WTC11 (cell line): ENCODE results near the gene EVI5L.

Source experiments
- PRRX2 ChIP-seq: fragments of 250-450 bp; sonication (Bioruptor Pico); IDR thresholded peaks from 2 replicates; pipeline ENCODE4 v1.8.0; 2021; ENCODE audit warnings: mild to moderate bottlenecking
- TCF7 ChIP-seq: sonication (generic); formaldehyde crosslinking; IDR thresholded peaks from 2 replicates; pipeline ENCODE4 v1.8.0; 2022; ENCODE audit warnings: mild to moderate bottlenecking, low read depth, missing genetic modification reagents, moderate library complexity
- TF ChIP-seq, protein P1 (sequence below): sonication (generic); formaldehyde crosslinking; IDR thresholded peaks from 2 replicates; pipeline ENCODE4 v1.8.0; 2022; ENCODE audit warnings: mild to moderate bottlenecking, missing genetic modification reagents
- TF ChIP-seq, protein P2 (sequence below): fragments of 200-600 bp; IDR thresholded peaks from 2 replicates; pipeline ENCODE4 v1.8.0; 2022; ENCODE audit warnings: antibody characterized with exemption
- TF ChIP-seq, protein P3 (sequence below): sonication (generic); formaldehyde crosslinking; IDR thresholded peaks from 2 replicates; pipeline ENCODE4 v1.8.1; 2023; ENCODE audit warnings: mild to moderate bottlenecking, missing genetic modification reagents, borderline replicate concordance

DNA sequence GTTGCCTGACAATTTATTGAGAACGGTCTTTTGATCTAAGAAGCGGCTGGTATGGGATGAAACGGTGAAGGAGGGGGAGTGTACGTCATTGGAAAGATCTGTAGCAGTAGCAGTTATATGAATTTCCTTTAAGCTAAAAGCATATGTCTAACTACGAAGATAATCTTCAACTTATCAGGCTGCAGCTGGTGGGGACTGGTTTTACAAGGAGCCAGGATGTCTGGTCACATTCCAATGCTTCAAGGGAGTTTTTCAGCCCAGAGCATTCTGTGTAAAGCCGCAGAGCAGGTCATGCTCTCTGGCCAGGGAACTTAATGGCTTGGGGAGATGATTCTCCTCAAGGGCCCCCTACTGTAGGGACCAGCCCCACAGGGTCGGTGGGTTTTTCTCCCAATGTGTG lies 37.7 kb upstream of the EVI5L start:
- TF ChIP-seq, protein P1, sequence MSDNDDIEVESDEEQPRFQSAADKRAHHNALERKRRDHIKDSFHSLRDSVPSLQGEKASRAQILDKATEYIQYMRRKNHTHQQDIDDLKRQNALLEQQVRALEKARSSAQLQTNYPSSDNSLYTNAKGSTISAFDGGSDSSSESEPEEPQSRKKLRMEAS (CRISPR knock-in tag), result no peak
- TF ChIP-seq, protein P2, sequence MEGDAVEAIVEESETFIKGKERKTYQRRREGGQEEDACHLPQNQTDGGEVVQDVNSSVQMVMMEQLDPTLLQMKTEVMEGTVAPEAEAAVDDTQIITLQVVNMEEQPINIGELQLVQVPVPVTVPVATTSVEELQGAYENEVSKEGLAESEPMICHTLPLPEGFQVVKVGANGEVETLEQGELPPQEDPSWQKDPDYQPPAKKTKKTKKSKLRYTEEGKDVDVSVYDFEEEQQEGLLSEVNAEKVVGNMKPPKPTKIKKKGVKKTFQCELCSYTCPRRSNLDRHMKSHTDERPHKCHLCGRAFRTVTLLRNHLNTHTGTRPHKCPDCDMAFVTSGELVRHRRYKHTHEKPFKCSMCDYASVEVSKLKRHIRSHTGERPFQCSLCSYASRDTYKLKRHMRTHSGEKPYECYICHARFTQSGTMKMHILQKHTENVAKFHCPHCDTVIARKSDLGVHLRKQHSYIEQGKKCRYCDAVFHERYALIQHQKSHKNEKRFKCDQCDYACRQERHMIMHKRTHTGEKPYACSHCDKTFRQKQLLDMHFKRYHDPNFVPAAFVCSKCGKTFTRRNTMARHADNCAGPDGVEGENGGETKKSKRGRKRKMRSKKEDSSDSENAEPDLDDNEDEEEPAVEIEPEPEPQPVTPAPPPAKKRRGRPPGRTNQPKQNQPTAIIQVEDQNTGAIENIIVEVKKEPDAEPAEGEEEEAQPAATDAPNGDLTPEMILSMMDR, result no peak
- no peak for TF ChIP-seq TCF7
- TF ChIP-seq, protein P3, sequence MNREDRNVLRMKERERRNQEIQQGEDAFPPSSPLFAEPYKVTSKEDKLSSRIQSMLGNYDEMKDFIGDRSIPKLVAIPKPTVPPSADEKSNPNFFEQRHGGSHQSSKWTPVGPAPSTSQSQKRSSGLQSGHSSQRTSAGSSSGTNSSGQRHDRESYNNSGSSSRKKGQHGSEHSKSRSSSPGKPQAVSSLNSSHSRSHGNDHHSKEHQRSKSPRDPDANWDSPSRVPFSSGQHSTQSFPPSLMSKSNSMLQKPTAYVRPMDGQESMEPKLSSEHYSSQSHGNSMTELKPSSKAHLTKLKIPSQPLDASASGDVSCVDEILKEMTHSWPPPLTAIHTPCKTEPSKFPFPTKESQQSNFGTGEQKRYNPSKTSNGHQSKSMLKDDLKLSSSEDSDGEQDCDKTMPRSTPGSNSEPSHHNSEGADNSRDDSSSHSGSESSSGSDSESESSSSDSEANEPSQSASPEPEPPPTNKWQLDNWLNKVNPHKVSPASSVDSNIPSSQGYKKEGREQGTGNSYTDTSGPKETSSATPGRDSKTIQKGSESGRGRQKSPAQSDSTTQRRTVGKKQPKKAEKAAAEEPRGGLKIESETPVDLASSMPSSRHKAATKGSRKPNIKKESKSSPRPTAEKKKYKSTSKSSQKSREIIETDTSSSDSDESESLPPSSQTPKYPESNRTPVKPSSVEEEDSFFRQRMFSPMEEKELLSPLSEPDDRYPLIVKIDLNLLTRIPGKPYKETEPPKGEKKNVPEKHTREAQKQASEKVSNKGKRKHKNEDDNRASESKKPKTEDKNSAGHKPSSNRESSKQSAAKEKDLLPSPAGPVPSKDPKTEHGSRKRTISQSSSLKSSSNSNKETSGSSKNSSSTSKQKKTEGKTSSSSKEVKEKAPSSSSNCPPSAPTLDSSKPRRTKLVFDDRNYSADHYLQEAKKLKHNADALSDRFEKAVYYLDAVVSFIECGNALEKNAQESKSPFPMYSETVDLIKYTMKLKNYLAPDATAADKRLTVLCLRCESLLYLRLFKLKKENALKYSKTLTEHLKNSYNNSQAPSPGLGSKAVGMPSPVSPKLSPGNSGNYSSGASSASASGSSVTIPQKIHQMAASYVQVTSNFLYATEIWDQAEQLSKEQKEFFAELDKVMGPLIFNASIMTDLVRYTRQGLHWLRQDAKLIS (CRISPR knock-in tag), result no peak
- no peak for TF ChIP-seq PRRX2 (CRISPR knock-in tag)
